Activated T-cell treated with anti-CD3 and anti-CD28 coated beads, Interleukin-2, amount 50 U/mL, for 48 hours (primary cell): ENCODE results near the gene SELENOH.
"Not testable (repeated sequence)": the region's sequence is repeated elsewhere in the genome, so short reads cannot be mapped to it uniquely, and the experiment has no call there.

Experiments used
- DNase-seq, 2 experiments: peaks; one replicate each; pipeline ENCODE4 v3.0.0-alpha.2; 2020

SELENOH gene

GRCh38 chr11:57741132-57742086 is at the start of gene SELENOH:
Gene SELENOH (plus strand): TSS chr11:57741491. CDS start chr11:57741596, 105 bp downstream.
- DNase-seq, result peak; percentile 98

DNA sequence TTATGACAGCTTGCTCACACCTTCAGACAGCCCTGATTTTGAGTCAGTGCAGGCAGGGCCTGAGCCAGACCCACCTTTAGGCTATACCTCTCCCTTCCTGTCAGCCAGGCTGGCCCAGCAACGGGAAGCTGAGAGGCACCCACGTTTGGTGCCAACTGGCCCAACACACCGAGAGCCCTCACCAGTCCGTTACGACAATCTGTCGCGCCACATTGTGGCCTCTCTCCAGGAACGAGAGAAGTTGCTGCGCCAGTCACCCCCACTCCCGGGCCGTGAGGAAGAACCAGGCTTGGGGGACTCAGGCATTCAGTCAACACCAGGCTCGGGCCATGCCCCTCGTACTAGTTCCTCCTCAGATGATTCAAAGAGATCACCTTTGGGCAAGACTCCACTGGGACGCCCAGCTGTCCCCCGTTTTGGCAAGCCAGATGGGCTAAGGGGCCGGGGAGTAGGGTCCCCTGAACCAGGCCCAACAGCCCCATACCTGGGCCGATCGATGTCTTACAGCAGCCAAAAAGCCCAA is 42.4 kb upstream of the SELENOH start:
- no peak for DNase-seq

GRCh38 chr11:57699813-57700212 is 41.5 kb upstream of the SELENOH start:
- no peak for DNase-seq

DNA sequence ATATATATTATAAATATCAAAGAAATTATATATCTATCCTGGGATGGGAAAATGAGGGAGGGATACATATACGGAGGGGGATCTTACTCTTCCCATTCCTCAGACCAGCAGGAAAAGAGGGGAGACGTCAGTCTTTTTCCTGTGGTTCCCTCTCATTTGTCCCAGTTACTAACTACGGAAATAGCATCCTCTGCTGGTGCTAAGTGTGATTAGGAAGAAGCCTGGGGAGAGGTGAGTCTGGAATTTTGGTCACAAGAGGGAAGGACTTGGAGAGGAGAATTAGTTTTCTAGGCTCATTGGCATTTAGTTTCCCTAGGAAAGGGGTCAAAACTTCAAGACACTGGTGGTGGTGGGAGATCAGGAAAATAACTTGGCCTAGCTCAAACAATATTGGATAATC is 40.9 kb upstream of the SELENOH start:
- DNase-seq, result no peak

- DNase-seq, result no peak
Measured at GRCh38 chr11:57703341-57703740, 38.0 kb upstream of the SELENOH start.

- DNase-seq, result no peak
Measured at GRCh38 chr11:57704932-57705331, 36.4 kb upstream of the SELENOH start.

GRCh38 chr11:57705432-57705831 is 35.9 kb upstream of the SELENOH start:
- not testable (repeated sequence) for DNase-seq

DNA sequence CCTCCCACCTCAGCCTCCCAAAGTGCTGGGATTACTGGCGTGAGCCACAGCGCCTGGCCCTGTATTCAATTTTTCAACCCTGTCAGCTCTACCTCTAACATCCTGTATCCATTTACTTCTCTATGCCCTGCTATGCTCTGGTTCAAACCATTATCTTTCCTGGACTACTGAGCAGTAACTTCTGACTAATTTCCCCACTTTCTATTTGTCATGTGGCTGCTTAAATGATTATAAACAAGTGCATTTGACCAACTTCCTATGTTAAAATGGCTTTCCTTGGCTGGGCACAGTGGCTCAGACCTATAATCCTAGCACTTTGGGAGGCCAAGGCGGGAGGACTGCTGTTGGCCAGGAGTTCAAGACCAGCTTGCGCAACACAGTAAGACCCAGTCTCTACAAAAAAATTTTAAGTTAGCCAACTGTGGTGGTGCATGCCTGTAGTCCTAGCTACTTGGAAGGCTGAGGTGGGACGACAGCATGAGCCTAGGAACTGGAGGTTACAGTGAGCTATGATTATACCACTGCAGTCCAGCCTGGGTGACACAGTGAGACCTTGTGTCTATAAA is 31.4 kb upstream of the SELENOH start:
- no peak for DNase-seq

- peak; percentile 83 to 84 for DNase-seq
Measured at GRCh38 chr11:57711414-57712255, 29.7 kb upstream of the SELENOH start, which contains the start of gene MED19. Gene MED19 (minus strand): TSS chr11:57712215. CDS start chr11:57712179, 36 bp downstream.

DNA sequence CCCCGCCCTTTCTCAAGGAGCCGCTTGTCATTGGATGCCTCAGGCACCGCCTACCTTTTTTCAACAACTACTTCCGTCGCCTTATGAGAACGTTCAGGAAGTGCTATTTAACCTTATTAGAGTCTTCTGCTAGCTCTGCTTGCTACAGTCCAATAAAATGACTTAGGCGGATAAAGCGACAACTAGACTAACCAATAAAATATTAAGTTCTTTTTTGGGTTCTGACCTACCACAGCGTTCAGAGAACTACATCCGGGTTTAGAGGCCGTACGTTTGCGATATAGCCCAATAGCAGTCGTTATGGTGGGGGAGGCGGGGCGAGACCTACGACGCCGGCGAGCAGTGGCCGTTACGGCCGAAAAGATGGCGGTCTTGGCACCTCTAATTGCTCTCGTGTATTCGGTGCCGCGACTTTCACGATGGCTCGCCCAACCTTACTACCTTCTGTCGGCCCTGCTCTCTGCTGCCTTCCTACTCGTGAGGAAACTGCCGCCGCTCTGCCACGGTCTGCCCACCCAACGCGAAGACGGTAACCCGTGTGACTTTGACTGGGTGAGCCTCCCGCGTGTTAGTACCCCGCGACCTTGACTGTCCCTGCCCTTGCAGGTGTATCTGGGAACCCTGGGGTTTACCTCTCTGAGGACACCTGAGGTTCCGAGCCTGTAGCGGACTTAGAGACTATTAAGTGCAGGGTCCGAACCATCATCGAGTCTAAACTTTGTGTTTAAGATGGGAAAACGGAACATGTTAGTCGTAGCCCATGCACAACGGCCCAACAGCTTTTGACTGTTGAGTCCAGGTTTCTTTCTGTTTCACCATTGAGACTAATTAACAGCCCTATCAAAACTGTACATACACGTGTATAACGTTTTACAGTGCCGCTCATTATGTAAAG is 28.8 kb upstream of the SELENOH start, which contains the start of gene TMX2:
Gene TMX2 (plus strand): TSS at position 338 of the 895 bp plus-strand sequence. CDS start 26 bp downstream, at position 364.
- peak; percentile 90 to 92 for DNase-seq

DNA sequence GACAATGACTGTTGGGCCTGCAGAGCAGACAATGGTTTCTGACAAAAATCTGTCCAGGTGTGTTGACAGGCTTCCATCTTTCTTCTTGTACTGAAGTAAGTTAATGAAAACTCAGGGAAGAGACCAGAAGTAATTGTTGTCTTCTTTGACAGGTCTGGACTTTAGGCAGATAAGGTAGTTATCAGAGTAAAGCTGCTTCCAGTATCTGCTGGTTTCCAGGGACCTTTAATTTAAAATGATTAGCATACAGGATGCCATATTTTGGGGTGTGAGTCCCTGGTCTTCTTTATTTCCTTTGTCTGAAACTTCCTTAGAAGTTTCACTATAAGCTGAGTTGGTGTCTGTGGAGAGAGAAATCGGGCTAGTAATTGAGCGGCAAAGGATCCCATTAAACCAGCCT is 27.5 kb upstream of the SELENOH start:
- no peak for DNase-seq

- not testable (repeated sequence) for DNase-seq
Measured at GRCh38 chr11:57716726-57717125, 24.6 kb upstream of the SELENOH start.

- no peak for DNase-seq
Measured at GRCh38 chr11:57727185-57727584, 14.1 kb upstream of the SELENOH start.

DNA sequence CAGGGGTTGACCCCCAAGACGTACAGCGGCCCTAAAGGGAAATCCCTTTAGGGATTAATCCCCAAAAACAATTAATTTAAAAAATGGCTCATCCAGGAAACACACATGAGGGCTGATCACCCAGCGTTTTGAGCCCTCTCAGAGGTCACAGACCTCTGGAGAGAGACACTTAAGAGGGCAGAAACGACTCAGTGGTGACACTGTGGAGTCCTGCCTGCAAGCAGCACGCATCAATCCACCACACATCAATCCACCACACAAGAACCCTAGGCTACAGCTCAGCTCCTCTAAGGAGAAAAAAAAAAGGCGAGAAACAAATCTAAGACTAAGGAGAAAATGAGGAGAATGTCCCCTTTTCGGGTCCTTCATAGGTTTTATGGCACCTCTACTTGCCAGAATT is 12.5 kb upstream of the SELENOH start:
- no peak for DNase-seq

DNA sequence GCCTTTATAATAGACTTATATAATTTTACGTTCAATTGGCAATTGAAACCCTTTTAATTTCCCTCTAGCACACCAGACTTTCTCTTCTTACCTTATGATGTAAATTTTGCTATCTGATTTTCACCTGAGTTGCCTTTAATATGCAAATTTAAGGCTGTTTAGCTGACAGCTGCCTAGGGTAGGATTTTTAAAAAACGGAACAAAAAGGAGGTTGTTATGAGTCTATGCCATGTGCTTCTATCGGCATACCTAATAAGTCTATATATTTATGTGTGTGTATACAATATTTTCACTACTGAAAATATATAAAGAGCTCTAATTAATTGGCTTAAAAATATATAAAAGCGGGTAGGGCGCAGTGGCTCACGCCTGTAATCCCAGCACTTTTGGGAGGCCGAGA is 11.8 kb upstream of the SELENOH start:
- no peak for DNase-seq

- DNase-seq, result no peak
Measured at GRCh38 chr11:57732661-57733060, 8.6 kb upstream of the SELENOH start.

GRCh38 chr11:57735619-57736298 is 5.5 kb upstream of the SELENOH start:
- no peak for DNase-seq

- no peak for DNase-seq
Measured at GRCh38 chr11:57742087-57742452, 779 bp downstream of the SELENOH start.

GRCh38 chr11:57744357-57744756 is 3.1 kb downstream of the SELENOH start:
- no peak for DNase-seq

GRCh38 chr11:57745206-57745605 is 3.9 kb downstream of the SELENOH start:
- no peak for DNase-seq

DNA sequence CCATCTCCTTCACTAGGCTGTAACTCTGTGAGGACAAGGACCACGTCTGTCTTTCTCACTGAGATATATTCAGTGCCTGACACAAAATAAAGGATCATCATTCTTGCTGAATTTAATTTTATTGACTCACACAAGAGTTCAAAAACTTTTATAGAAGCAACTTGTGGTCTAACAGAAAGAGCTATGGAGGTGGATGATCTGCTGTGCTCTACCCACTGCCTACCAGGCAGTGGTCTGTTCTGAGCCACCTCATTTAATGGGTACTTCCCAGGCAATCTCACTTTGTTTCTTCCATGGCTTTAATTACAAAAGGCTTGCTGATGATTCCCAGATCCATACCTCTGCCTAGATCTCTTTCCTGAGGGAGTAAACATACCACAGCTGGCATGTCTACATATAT is 5.6 kb downstream of the SELENOH start:
- no peak for DNase-seq
